Osteocyte (in vitro differentiated cells): ENCODE results near the gene SLC9A2. TPM values are rescaled to one million over a fixed set of nuclear protein-coding genes. Genes with fewer than 3 reads are reported as not detected.

Experiments
- DNase-seq: peaks from one replicate; pipeline ENCODE4 v3.0.0; 2021; ENCODE audit warnings: mixed read lengths; ENCODE audit not compliant: unreplicated experiment; ENCODE audit errors: extremely low spot score
- H3K27ac Mint-ChIP-seq: one replicate; pipeline ENCODE4 v1.8.0; 2021; ENCODE audit warnings: mild to moderate bottlenecking, mixed read lengths; ENCODE audit not compliant: unreplicated experiment
- H3K27me3 Mint-ChIP-seq: one replicate; pipeline ENCODE4 v1.8.0; 2021; ENCODE audit warnings: mixed read lengths; ENCODE audit not compliant: unreplicated experiment
- H3K36me3 Mint-ChIP-seq: one replicate; pipeline ENCODE4 v1.8.0; 2021; ENCODE audit warnings: mixed read lengths; ENCODE audit not compliant: unreplicated experiment
- H3K4me1 Mint-ChIP-seq: one replicate; pipeline ENCODE4 v1.8.0; 2021; ENCODE audit warnings: mixed read lengths; ENCODE audit not compliant: unreplicated experiment
- H3K4me3 Mint-ChIP-seq: one replicate; pipeline ENCODE4 v1.8.0; 2021; ENCODE audit warnings: mild to moderate bottlenecking, moderate library complexity, mixed read lengths; ENCODE audit not compliant: unreplicated experiment
- H3K9me3 Mint-ChIP-seq: one replicate; pipeline ENCODE4 v1.8.0; 2021; ENCODE audit warnings: mixed read lengths; ENCODE audit not compliant: unreplicated experiment
- long read RNA-seq: library from polyadenylated mRNA; unstranded; transcript quantifications from one replicate; pipeline ENCODE4 v2.0.0, GENCODE V29; 2021
- total RNA-seq: library from RNA; stranded (reverse); gene quantifications from 2 replicates; pipeline ENCODE4 v1.2.1, GENCODE V29; 2021
- TF ChIP-seq, protein P1 (sequence below): fragments of 200-600 bp; sonication (generic); IDR thresholded peaks from 2 replicates; pipeline ENCODE4 v1.5.0; 2021; ENCODE audit warnings: antibody characterized with exemption, mild to moderate bottlenecking, moderate library complexity

The SLC9A2 gene, protein sequence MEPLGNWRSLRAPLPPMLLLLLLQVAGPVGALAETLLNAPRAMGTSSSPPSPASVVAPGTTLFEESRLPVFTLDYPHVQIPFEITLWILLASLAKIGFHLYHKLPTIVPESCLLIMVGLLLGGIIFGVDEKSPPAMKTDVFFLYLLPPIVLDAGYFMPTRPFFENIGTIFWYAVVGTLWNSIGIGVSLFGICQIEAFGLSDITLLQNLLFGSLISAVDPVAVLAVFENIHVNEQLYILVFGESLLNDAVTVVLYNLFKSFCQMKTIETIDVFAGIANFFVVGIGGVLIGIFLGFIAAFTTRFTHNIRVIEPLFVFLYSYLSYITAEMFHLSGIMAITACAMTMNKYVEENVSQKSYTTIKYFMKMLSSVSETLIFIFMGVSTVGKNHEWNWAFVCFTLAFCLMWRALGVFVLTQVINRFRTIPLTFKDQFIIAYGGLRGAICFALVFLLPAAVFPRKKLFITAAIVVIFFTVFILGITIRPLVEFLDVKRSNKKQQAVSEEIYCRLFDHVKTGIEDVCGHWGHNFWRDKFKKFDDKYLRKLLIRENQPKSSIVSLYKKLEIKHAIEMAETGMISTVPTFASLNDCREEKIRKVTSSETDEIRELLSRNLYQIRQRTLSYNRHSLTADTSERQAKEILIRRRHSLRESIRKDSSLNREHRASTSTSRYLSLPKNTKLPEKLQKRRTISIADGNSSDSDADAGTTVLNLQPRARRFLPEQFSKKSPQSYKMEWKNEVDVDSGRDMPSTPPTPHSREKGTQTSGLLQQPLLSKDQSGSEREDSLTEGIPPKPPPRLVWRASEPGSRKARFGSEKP
- not detected in 2 replicates for total RNA-seq
- long read RNA-seq = 0 reads

DNA sequence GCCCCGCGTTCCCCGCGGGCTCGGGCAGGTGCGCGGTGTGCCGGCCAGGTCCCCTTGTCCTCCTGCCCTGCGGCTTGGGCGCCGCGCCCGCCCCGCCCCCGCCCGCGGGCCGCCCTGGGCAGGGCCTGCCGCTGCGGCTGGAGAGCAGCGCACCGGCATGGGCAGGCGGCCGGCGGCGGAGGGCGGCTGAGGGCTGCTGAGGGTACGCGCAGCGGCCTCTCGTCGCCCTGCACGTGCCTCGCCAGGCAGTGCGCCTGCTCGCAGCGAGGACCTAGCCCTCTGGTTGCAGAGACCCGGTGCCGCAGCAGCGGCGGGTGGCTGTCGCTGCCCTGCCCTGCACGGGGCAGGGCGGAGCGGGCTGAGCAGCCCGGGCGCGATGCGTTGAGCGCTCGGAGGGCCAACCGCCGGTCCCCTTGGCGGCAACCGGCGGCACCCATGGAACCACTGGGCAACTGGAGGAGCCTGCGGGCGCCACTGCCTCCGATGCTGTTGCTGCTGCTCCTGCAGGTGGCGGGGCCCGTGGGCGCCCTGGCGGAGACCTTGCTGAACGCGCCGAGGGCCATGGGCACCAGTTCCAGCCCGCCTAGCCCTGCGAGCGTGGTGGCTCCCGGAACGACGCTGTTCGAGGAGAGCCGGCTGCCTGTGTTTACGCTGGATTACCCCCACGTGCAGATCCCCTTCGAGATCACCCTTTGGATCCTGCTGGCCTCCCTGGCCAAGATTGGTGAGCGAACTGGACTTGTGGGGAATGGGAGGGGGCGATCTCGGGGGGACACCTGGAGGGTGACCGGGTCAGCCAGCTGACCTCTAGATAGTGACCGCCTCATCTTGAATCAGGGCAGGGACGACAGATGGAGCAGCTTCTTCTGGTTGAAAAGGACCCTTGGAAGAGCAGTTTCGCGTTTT, at the start of gene SLC9A2:
Gene SLC9A2 (plus strand): TSS at position 140 of the 906 bp plus-strand sequence. CDS start 296 bp downstream, at position 436.
- Mint-ChIP-seq H3K4me3 (peak within 1 kb of the TSS; percentile 56), H3K4me1 (peaks cover 8% of the 10 kb centered on the region), H3K9me3 (no peaks in the 10 kb centered on the region), H3K27me3 (peaks cover 67% of the 10 kb centered on the region), H3K36me3 (no peaks in the 10 kb centered on the region), H3K27ac (no peak within 1 kb of the TSS)
- TF ChIP-seq, protein P1, sequence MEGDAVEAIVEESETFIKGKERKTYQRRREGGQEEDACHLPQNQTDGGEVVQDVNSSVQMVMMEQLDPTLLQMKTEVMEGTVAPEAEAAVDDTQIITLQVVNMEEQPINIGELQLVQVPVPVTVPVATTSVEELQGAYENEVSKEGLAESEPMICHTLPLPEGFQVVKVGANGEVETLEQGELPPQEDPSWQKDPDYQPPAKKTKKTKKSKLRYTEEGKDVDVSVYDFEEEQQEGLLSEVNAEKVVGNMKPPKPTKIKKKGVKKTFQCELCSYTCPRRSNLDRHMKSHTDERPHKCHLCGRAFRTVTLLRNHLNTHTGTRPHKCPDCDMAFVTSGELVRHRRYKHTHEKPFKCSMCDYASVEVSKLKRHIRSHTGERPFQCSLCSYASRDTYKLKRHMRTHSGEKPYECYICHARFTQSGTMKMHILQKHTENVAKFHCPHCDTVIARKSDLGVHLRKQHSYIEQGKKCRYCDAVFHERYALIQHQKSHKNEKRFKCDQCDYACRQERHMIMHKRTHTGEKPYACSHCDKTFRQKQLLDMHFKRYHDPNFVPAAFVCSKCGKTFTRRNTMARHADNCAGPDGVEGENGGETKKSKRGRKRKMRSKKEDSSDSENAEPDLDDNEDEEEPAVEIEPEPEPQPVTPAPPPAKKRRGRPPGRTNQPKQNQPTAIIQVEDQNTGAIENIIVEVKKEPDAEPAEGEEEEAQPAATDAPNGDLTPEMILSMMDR = no peak
- no peak for DNase-seq

DNA sequence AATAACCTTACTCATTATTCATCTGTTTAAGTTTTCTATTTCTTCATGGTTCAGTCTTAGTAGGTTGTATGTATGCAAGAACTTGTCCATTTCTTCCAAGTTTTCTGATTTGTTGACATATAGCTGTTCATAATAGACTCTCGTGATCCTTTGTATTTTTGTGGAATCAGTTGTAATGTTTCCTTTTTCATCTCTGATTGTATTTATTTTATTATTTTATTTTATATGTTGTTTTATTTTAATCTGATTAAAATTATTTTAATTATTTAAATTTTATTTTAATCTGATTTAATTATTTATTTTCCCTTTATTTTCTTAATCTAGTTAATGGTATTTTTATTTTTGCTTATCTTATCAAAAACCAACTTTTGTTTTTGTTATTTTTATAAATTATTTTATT, 43.5 kb upstream of the SLC9A2 start:
- H3K4me1 Mint-ChIP-seq = no peaks in the 10 kb centered on the region
- H3K4me3 Mint-ChIP-seq = no peak overlapping the region
- DNase-seq = no peak
- H3K9me3 Mint-ChIP-seq = peaks cover 6% of the 10 kb centered on the region
- peaks cover 8% of the 10 kb centered on the region for H3K27me3 Mint-ChIP-seq
- H3K36me3 Mint-ChIP-seq = no peaks in the 10 kb centered on the region
- TF ChIP-seq, protein P1 = no peak
- no peak overlapping the region for H3K27ac Mint-ChIP-seq

DNA sequence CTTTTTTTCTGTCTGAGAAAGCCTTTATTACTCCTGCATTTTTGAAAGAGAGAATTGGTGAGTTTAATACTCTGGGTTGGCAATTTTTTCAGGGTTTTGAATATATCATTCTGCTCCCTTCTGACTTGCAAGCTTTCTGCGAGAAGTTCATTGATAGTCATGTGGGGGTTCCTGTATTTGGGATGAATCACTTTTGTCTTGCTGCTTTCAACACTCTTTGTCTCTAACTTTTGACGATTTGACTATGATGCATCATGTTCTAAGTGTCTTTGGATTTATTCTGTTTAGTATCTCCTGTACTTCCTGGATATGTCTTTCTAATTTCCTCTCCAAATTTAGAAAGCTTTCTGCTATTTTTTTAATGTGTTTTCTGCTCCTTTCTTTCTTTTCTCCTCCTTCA, 41.0 kb upstream of the SLC9A2 start:
- Mint-ChIP-seq H3K4me3 (no peak overlapping the region), H3K4me1 (no peaks in the 10 kb centered on the region), H3K27ac (no peak overlapping the region), H3K9me3 (peaks cover 6% of the 10 kb centered on the region), H3K27me3 (peaks cover 11% of the 10 kb centered on the region), H3K36me3 (no peaks in the 10 kb centered on the region)
- TF ChIP-seq, protein P1 = no peak
- DNase-seq = no peak

DNA sequence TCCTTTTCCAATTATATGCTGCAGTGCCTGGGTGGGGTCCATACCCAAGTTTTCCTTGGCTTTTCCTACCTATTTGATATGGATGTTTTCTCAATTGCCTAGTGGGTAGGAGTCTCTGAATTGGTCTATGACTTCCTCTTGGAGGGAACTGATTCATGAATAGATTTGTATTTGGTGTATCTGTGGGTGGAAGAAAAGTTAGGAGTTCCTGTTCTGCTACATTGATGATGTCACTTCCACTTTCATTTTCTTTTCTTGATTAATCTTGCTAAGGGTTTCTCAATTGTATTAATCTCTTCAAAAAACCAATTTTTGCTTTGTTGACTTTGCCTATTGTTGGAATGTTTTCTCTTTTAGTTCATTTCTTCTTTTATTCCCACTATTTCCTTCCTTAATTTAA, 37.4 kb upstream of the SLC9A2 start:
- no peak overlapping the region for H3K27ac Mint-ChIP-seq

More for the DNA sequence above, 37.4 kb upstream of the SLC9A2 start:
- Mint-ChIP-seq H3K36me3 (no peaks in the 10 kb centered on the region), H3K4me1 (no peaks in the 10 kb centered on the region), H3K9me3 (no peaks in the 10 kb centered on the region), H3K27me3 (peaks cover 14% of the 10 kb centered on the region), H3K4me3 (no peak overlapping the region)
- TF ChIP-seq, protein P1 = no peak
- no peak for DNase-seq
